ENCODE results near the gene MAP2K6. TPM values are rescaled to one million over a fixed set of nuclear protein-coding genes. Genes with fewer than 3 reads are reported as not detected.

The MAP2K6 gene
- total and polyA plus RNA-seq, 10 of the 15 experiments (the other 5 are each of a cell fraction or from before 2014, with no cell fraction given), result 15.6 to 70.3 (median 22.9) TPM

GRCh38 chr17:69427486-69428197 lies 13.1 kb downstream of the MAP2K6 start:
- intact Hi-C loops (cut with micrococcal nuclease; ENCODE audit: unreplicated experiment) (no loop called here), in situ Hi-C loops (cut with MboI) (no loop called here)
- POLR2A ChIA-PET, result no interaction called here
- no peak overlapping the region for H3K4me3 ChIP-seq
- no TSS peak for BruUV-seq (replicated peaks)
- TF ChIP-seq TCF7 (IDR thresholded peaks at IDR 0.05; ENCODE audit: borderline replicate concordance) (no peak), HSF1 (IDR thresholded peaks at IDR 0.05; ENCODE audit: low read depth, low read length) (no peak), NR2F1 (conservative IDR thresholded peaks at IDR 0.05) (no peak), ZSCAN29 (IDR thresholded peaks at IDR 0.05) (no peak), PKNOX1 (IDR thresholded peaks at IDR 0.05) (no peak), RBBP5 (conservative IDR thresholded peaks at IDR 0.05) (no peak), BCL3 (IDR thresholded peaks at IDR 0.05; ENCODE audit: borderline replicate concordance, insufficient read depth, low read depth, low read length, poor library complexity, severe bottlenecking) (no peak), HDGF (IDR thresholded peaks at IDR 0.05) (no peak)
- H3K27me3 ChIP-seq (replicated peaks in 1 of 2; ENCODE audit: control insufficient read depth in 2 of 2, insufficient read depth in 2 of 2, low read length in 1 of 2), result no peaks in the 10 kb centered on the region
- H3K36me3 ChIP-seq (ENCODE audit: control insufficient read depth in 2 of 2, insufficient read depth in 2 of 2, low read length in 1 of 2), result no peaks in the 10 kb centered on the region
- CTCF ChIA-PET, result interaction anchor here (1.1 kb wide), 1 partner anchor 32 kb away, joined by 3 read pairs; no protein-coding TSS in a partner anchor
- no peak for FAIRE-seq
- H3K4me1 ChIP-seq (ENCODE audit: control insufficient read depth, insufficient read depth, low read length), result peaks cover 18% of the 10 kb centered on the region
- H3K9me3 ChIP-seq (replicated peaks; ENCODE audit: control insufficient read depth, insufficient read depth, low read length), result no peaks in the 10 kb centered on the region; the same call in 2 of the 3 replicates
- H4K20me1 ChIP-seq (ENCODE audit: control insufficient read depth, insufficient read depth), result no peaks in the 10 kb centered on the region
- SMC1A ChIA-PET (ENCODE audit: uncharacterized antibody, unreplicated experiment), result interaction anchor here (0.6 to 2.3 kb wide), 4 partner anchors 10 to 19 kb away, joined by 3 to 7 read pairs (median 4); partner anchors contain the start of gene MAP2K6
- H3K4me2 ChIP-seq (ENCODE audit: control insufficient read depth, insufficient read depth), result no peak overlapping the region
- WGBS (ENCODE audit: insufficient coverage, insufficient replicate concordance, low lambda C conversion rate, missing lambda C conversion rate), result 92% methylated on average over 2 of the region's 2 CpGs
- RAD21 ChIA-PET (ENCODE audit: unreplicated experiment), result interaction anchor here (1.1 kb wide), 1 partner anchor 13 kb away, joined by 3 read pairs; the partner anchor contains the start of gene MAP2K6
- H3K27ac ChIP-seq (ENCODE audit: control insufficient read depth, insufficient read depth), result no peak overlapping the region
- H3K79me2 ChIP-seq (ENCODE audit: control insufficient read depth, insufficient read depth, low read length), result peaks cover 2% of the 10 kb centered on the region; the same call in 1 of the 2 replicates
- H2AFZ ChIP-seq (ENCODE audit: control insufficient read depth, low read depth, low read length), result no peak overlapping the region
- ATAC-seq, result peak; percentile 27; the same call in 1 of the 3 replicates
- no peak for DNase-seq (ENCODE audit: low read depth, low spot score)
- H3K9ac ChIP-seq (ENCODE audit: control insufficient read depth, insufficient read depth, low read length), result no peak overlapping the region
